SU-DHL-6 (cell line): ENCODE data around the gene LNX1.

Experiments
- CTCF ChIP-seq: fragments of 200-600 bp; sonication (generic); IDR thresholded peaks from one replicate; pipeline ENCODE4 v1.5.1; 2017; ENCODE audit warnings: antibody characterized with exemption, mild to moderate bottlenecking, low read length, moderate library complexity; ENCODE audit not compliant: insufficient read depth, poor library complexity, severe bottlenecking
- EZH2phosphoT487 ChIP-seq: fragments of 200-600 bp; sonication (generic), shearing (Covaris generic); conservative IDR thresholded peaks from 2 replicates; pipeline ENCODE4 v1.6.1; 2018; ENCODE audit warnings: mild to moderate bottlenecking, antibody characterized with exemption, low read length, moderate library complexity, mixed read lengths

DNA sequence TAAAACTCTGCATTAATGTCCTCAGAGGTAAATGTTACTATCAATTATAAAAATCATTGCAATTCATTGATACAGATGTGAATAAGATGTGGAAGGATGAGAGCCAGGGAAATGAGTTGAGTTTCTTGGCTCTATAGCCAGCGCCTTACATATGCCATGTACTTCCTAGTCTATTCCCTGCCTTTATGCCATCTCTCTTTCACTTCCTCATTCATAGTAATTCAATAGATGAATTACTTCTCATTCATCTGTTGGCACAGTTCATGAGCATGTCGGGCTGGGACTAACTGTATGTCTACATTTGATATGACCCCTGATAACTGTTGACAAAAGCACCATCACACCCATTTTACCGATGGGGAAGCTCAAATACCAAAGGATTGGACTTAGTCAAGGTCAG, 55.7 kb downstream of the LNX1 start:
- TF ChIP-seq CTCF (no peak), EZH2phosphoT487 (no peak)
